ENCODE data around the gene RAPH1. TPM values are rescaled to one million over a fixed set of nuclear protein-coding genes. Genes with fewer than 3 reads are reported as not detected.
A peak's percentile ranks its signal among the peaks of the same experiment; 100 is the strongest.
"Not testable (repeated sequence)": the region's sequence is repeated elsewhere in the genome, so short reads cannot be mapped to it uniquely, and the experiment has no call there.

The RAPH1 gene
- total and polyA plus RNA-seq, 3 experiments from 2014 or later, result 2.8 to 3.5 TPM; not detected in 1

- ChIA-PET CTCF (no interaction called here), POLR2A (no interaction called here)
- no peaks in the 10 kb centered on the region for H3K9me3 ChIP-seq (ENCODE audit: low read length)
- Mint-ChIP-seq H3K4me1 (peaks cover 1 to 8% (median 4%) of the 10 kb centered on the region in 3 donors), H3K27me3 (no peaks in the 10 kb centered on the region), H3K27ac (peak overlapping the region in 2 of 8 donors; percentile 7 to 78), H3K4me3 (no peak overlapping the region), H3K36me3 (peaks cover 16 to 44% (median 32%) of the 10 kb centered on the region in 3 donors), H3K9me3 (peaks cover 0 to 4% (median 0%) of the 10 kb centered on the region in 5 donors)
- H3K4me3 ChIP-seq (ENCODE audit: low read length), result no peak overlapping the region
- H3K36me3 ChIP-seq (ENCODE audit: insufficient read depth, low read length), result no peaks in the 10 kb centered on the region
- DNase-seq, result no peak
- no peaks in the 10 kb centered on the region for H3K4me1 ChIP-seq (ENCODE audit: insufficient read depth, low read length)
- H3K27ac ChIP-seq (ENCODE audit: low read depth, low read length), result no peak overlapping the region
- H3K27me3 ChIP-seq (ENCODE audit: insufficient read depth, low read length, poor library complexity, severe bottlenecking), result no peaks in the 10 kb centered on the region
Measured at GRCh38 chr2:203394519-203395227, 140.4 kb downstream of the RAPH1 start.

GRCh38 chr2:203388153-203388552 is 146.9 kb downstream of the RAPH1 start:
- CTCF ChIA-PET, H3K27me3 Mint-ChIP-seq, POLR2A ChIA-PET: not testable (repeated sequence)

GRCh38 chr2:203383038-203383437 is 152.1 kb downstream of the RAPH1 start:
- ChIA-PET POLR2A (no interaction called here), CTCF (no interaction called here)
- H3K9me3 Mint-ChIP-seq, result no peaks in the 10 kb centered on the region
- Histone ChIP-seq H3K9me3 (ENCODE audit: low read length) (no peaks in the 10 kb centered on the region), H3K27me3 (ENCODE audit: insufficient read depth, low read length, poor library complexity, severe bottlenecking) (no peaks in the 10 kb centered on the region), H3K4me3 (ENCODE audit: low read length) (no peak overlapping the region), H3K36me3 (ENCODE audit: insufficient read depth, low read length) (no peaks in the 10 kb centered on the region), H3K4me1 (ENCODE audit: insufficient read depth, low read length) (no peaks in the 10 kb centered on the region), H3K27ac (ENCODE audit: low read depth, low read length) (no peak overlapping the region)
- peaks cover 0 to 20% (median 12%) of the 10 kb centered on the region in 3 donors for H3K36me3 Mint-ChIP-seq
- no peaks in the 10 kb centered on the region for H3K27me3 Mint-ChIP-seq
- peaks cover 0 to 2% (median 0%) of the 10 kb centered on the region in 3 donors for H3K4me1 Mint-ChIP-seq
- no peak overlapping the region for H3K4me3 Mint-ChIP-seq
- H3K27ac Mint-ChIP-seq, result no peak overlapping the region
- DNase-seq, result no peak

More at GRCh38 chr2:203388153-203388552, 146.9 kb downstream of the RAPH1 start:
- not testable (repeated sequence) for DNase-seq; H3K36me3 ChIP-seq (ENCODE audit: insufficient read depth, low read length); H3K4me3 ChIP-seq (ENCODE audit: low read length); H3K4me3 Mint-ChIP-seq; H3K27ac ChIP-seq (ENCODE audit: low read depth, low read length); H3K9me3 ChIP-seq (ENCODE audit: low read length); H3K9me3 Mint-ChIP-seq; H3K27me3 ChIP-seq (ENCODE audit: insufficient read depth, low read length, poor library complexity, severe bottlenecking); H3K4me1 Mint-ChIP-seq; H3K4me1 ChIP-seq (ENCODE audit: insufficient read depth, low read length)
- Mint-ChIP-seq H3K36me3 (peaks cover 0 to 29% (median 13%) of the 10 kb centered on the region in 3 donors), H3K27ac (peak overlapping the region in 1 of 8 donors; percentile 23)

GRCh38 chr2:203379156-203379555 is 155.9 kb downstream of the RAPH1 start:
- Histone ChIP-seq H3K4me1 (ENCODE audit: insufficient read depth, low read length) (no peaks in the 10 kb centered on the region), H3K27me3 (ENCODE audit: insufficient read depth, low read length, poor library complexity, severe bottlenecking) (no peaks in the 10 kb centered on the region), H3K36me3 (ENCODE audit: insufficient read depth, low read length) (no peaks in the 10 kb centered on the region), H3K9me3 (ENCODE audit: low read length) (no peaks in the 10 kb centered on the region), H3K27ac (ENCODE audit: low read depth, low read length) (no peak overlapping the region), H3K4me3 (ENCODE audit: low read length) (no peak overlapping the region)
- DNase-seq, result no peak
- ChIA-PET POLR2A (no interaction called here), CTCF (no interaction called here)
- Mint-ChIP-seq H3K36me3 (peaks cover 0 to 18% (median 14%) of the 10 kb centered on the region in 3 donors), H3K9me3 (no peaks in the 10 kb centered on the region), H3K27me3 (no peaks in the 10 kb centered on the region), H3K4me1 (peaks cover 0 to 4% (median 4%) of the 10 kb centered on the region in 3 donors), H3K4me3 (no peak overlapping the region), H3K27ac (no peak overlapping the region)

- Histone ChIP-seq H3K36me3 (ENCODE audit: insufficient read depth, low read length) (no peaks in the 10 kb centered on the region), H3K4me3 (ENCODE audit: low read length) (no peak overlapping the region), H3K27me3 (ENCODE audit: insufficient read depth, low read length, poor library complexity, severe bottlenecking) (no peaks in the 10 kb centered on the region), H3K4me1 (ENCODE audit: insufficient read depth, low read length) (no peaks in the 10 kb centered on the region), H3K9me3 (ENCODE audit: low read length) (no peaks in the 10 kb centered on the region), H3K27ac (ENCODE audit: low read depth, low read length) (no peak overlapping the region)
- no peaks in the 10 kb centered on the region for H3K9me3 Mint-ChIP-seq
- peaks cover 0 to 6% (median 5%) of the 10 kb centered on the region in 3 donors for H3K36me3 Mint-ChIP-seq
- no peak overlapping the region for H3K4me3 Mint-ChIP-seq
- peaks cover 0 to 2% of the 10 kb centered on the region in 2 donors for H3K27me3 Mint-ChIP-seq
- H3K27ac Mint-ChIP-seq, result peak overlapping the region in 2 of 8 donors; percentile 24 to 36
- POLR2A ChIA-PET, result no interaction called here
- no peak for DNase-seq
- H3K4me1 Mint-ChIP-seq, result peaks cover 0 to 4% (median 4%) of the 10 kb centered on the region in 3 donors
- CTCF ChIA-PET, result no interaction called here
Measured at GRCh38 chr2:203376173-203376572, 158.9 kb downstream of the RAPH1 start.

GRCh38 chr2:203372706-203373105 is 162.4 kb downstream of the RAPH1 start:
- H3K27ac Mint-ChIP-seq; H3K9me3 Mint-ChIP-seq; H3K27me3 Mint-ChIP-seq; H3K4me3 ChIP-seq (ENCODE audit: low read length); H3K4me1 ChIP-seq (ENCODE audit: insufficient read depth, low read length); H3K36me3 ChIP-seq (ENCODE audit: insufficient read depth, low read length); H3K4me3 Mint-ChIP-seq; H3K4me1 Mint-ChIP-seq; H3K27ac ChIP-seq (ENCODE audit: low read depth, low read length); POLR2A ChIA-PET; H3K9me3 ChIP-seq (ENCODE audit: low read length); CTCF ChIA-PET; H3K27me3 ChIP-seq (ENCODE audit: insufficient read depth, low read length, poor library complexity, severe bottlenecking): not testable (repeated sequence)
- H3K36me3 Mint-ChIP-seq, result peaks cover 6 to 18% (median 13%) of the 10 kb centered on the region in 3 donors
- peak in 1 of 5 donors; percentile 39 for DNase-seq

GRCh38 chr2:203366639-203367466 is 168.2 kb downstream of the RAPH1 start:
- peaks cover 0 to 5% (median 0%) of the 10 kb centered on the region in 3 donors for H3K4me1 Mint-ChIP-seq
- no peaks in the 10 kb centered on the region for H3K27me3 ChIP-seq (ENCODE audit: insufficient read depth, low read length, poor library complexity, severe bottlenecking)
- peak overlapping the region in 1 of 8 donors; percentile 57 for H3K27ac Mint-ChIP-seq
- no peak overlapping the region for H3K27ac ChIP-seq (ENCODE audit: low read depth, low read length)
- no peaks in the 10 kb centered on the region for H3K9me3 Mint-ChIP-seq
- H3K4me1 ChIP-seq (ENCODE audit: insufficient read depth, low read length), result no peaks in the 10 kb centered on the region
- no peak for DNase-seq
- H3K36me3 Mint-ChIP-seq, result peaks cover 12 to 24% (median 14%) of the 10 kb centered on the region in 3 donors
- CTCF ChIA-PET, result no interaction called here
- H3K4me3 ChIP-seq (ENCODE audit: low read length), result no peak overlapping the region
- H3K27me3 Mint-ChIP-seq, result no peaks in the 10 kb centered on the region
- no peaks in the 10 kb centered on the region for H3K9me3 ChIP-seq (ENCODE audit: low read length)
- no peak overlapping the region for H3K4me3 Mint-ChIP-seq
- H3K36me3 ChIP-seq (ENCODE audit: insufficient read depth, low read length), result no peaks in the 10 kb centered on the region
- POLR2A ChIA-PET, result no interaction called here

- ChIA-PET CTCF (interaction anchor here (0.6 kb wide), 1 partner anchor 1015 kb away, joined by 4 read pairs; no protein-coding TSS in a partner anchor), POLR2A (no interaction called here)
- peaks cover 2 to 15% (median 11%) of the 10 kb centered on the region in 3 donors for H3K36me3 Mint-ChIP-seq
- Histone ChIP-seq H3K36me3 (ENCODE audit: insufficient read depth, low read length) (no peaks in the 10 kb centered on the region), H3K27ac (ENCODE audit: low read depth, low read length) (no peak overlapping the region), H3K4me1 (ENCODE audit: insufficient read depth, low read length) (no peaks in the 10 kb centered on the region), H3K27me3 (ENCODE audit: insufficient read depth, low read length, poor library complexity, severe bottlenecking) (no peaks in the 10 kb centered on the region), H3K9me3 (ENCODE audit: low read length) (no peaks in the 10 kb centered on the region), H3K4me3 (ENCODE audit: low read length) (no peak overlapping the region)
- no peak overlapping the region for H3K4me3 Mint-ChIP-seq
- no peak overlapping the region for H3K27ac Mint-ChIP-seq
- H3K4me1 Mint-ChIP-seq, result peaks cover 5 to 22% (median 6%) of the 10 kb centered on the region in 3 donors
- no peaks in the 10 kb centered on the region for H3K27me3 Mint-ChIP-seq
- H3K9me3 Mint-ChIP-seq, result no peaks in the 10 kb centered on the region
- no peak for DNase-seq
Measured at GRCh38 chr2:203361922-203362321, 173.2 kb downstream of the RAPH1 start.
